Thyroid gland (tissue), 4 donors: ENCODE measurements around the gene GLB1L3. TPM values are rescaled to one million over a fixed set of nuclear protein-coding genes. Genes with fewer than 3 reads are reported as not detected.
A peak's percentile ranks its signal among the peaks of the same experiment; 100 is the strongest.

Experiments
- DNase-seq, 2 donors: peaks; one replicate each; pipeline ENCODE4 v3.0.0-alpha.2; 2019
- H3K27ac ChIP-seq, 3 donors: fragments of 200-600 bp; sonication (generic); 1 replicate in 2 of 3; 2 replicates in 1 of 3; pipeline ENCODE4 v1.5.1; 2016 to 2019; ENCODE audit warnings: mild to moderate bottlenecking in 1 of 3, moderate library complexity in 1 of 3
- H3K27me3 ChIP-seq: fragments of 200-600 bp; sonication (generic); one replicate; pipeline ENCODE4 v1.5.1; 2019
- H3K36me3 ChIP-seq, 2 donors: fragments of 200-600 bp; sonication (generic); one replicate each; pipeline ENCODE4 v1.5.1; 2016 to 2019
- H3K4me1 ChIP-seq, 2 donors: fragments of 200-600 bp; sonication (generic); one replicate each; pipeline ENCODE4 v1.5.1; 2017 to 2019
- H3K4me3 ChIP-seq, 3 donors: fragments of 200-600 bp; sonication (generic); replicated peaks in 1 of 3; 1 replicate in 2 of 3; 2 replicates in 1 of 3; pipeline ENCODE4 v1.5.1; 2016; ENCODE audit warnings: mild to moderate bottlenecking in 1 of 3
- H3K9me3 ChIP-seq: fragments of 200-600 bp; sonication (generic); one replicate; pipeline ENCODE4 v1.5.1; 2017
- POLR2A ChIP-seq, 2 donors: fragments of 450-650 bp; IDR thresholded peaks; one replicate each; pipeline ENCODE4 v1.6.1; 2017; ENCODE audit warnings: antibody characterized with exemption in 2 of 2, mild to moderate bottlenecking in 2 of 2, moderate library complexity in 1 of 2
- WGBS, 2 donors: methylation state at CpG; one replicate each; pipeline ENCODE4 v1.1.5; 2017; 5-methylcytosine and 5-hydroxymethylcytosine counted together
- intact Hi-C: fragments of 100-400 bp; cut with DNase I; formaldehyde crosslinking; loops from one replicate; pipeline ENCODE4 v1.15.1; 2023
- total RNA-seq, 4 donors: library from RNA; depleted of rRNA; stranded (reverse); fragments of >200 nt; gene quantifications; one replicate each; pipeline ENCODE4 v1.2.3, GENCODE V29; 2016
- TF ChIP-seq, protein P1 (sequence below), 6 experiments: fragments of 200-600 bp in 3 of 6; fragments of 450-650 bp in 3 of 6; sonication (generic) in 3 of 6; IDR thresholded peaks; one replicate each; pipeline ENCODE4 v1.5.1; 2016 to 2019; ENCODE audit warnings: antibody characterized with exemption in 6 of 6, mild to moderate bottlenecking in 2 of 6, inconsistent platforms in 1 of 6, moderate library complexity in 1 of 6

The GLB1L3 gene
- total RNA-seq, 4 donors from 2014 or later, result 0.63 to 2.0 (median 0.94) TPM

GRCh38 chr11:134250246-134250645 is 25.9 kb upstream of the GLB1L3 start:
- Histone ChIP-seq H3K4me3 (no peak overlapping the region), H3K27ac (no peak overlapping the region), H3K36me3 (peaks cover 36 to 42% of the 10 kb centered on the region in 2 donors), H3K27me3 (no peaks in the 10 kb centered on the region), H3K9me3 (no peaks in the 10 kb centered on the region), H3K4me1 (peaks cover 12 to 14% of the 10 kb centered on the region in 2 donors)
- DNase-seq, result no peak
- intact Hi-C loops, result loop anchor here (2.0 to 5.0 kb wide), 2 partner anchors 23 to 82 kb away; partner anchors contain the start of gene GLB1L2
- WGBS, 2 donors, result 97 to 98% methylated on average over 3 of the region's 3 CpGs
- TF ChIP-seq, protein P1, sequence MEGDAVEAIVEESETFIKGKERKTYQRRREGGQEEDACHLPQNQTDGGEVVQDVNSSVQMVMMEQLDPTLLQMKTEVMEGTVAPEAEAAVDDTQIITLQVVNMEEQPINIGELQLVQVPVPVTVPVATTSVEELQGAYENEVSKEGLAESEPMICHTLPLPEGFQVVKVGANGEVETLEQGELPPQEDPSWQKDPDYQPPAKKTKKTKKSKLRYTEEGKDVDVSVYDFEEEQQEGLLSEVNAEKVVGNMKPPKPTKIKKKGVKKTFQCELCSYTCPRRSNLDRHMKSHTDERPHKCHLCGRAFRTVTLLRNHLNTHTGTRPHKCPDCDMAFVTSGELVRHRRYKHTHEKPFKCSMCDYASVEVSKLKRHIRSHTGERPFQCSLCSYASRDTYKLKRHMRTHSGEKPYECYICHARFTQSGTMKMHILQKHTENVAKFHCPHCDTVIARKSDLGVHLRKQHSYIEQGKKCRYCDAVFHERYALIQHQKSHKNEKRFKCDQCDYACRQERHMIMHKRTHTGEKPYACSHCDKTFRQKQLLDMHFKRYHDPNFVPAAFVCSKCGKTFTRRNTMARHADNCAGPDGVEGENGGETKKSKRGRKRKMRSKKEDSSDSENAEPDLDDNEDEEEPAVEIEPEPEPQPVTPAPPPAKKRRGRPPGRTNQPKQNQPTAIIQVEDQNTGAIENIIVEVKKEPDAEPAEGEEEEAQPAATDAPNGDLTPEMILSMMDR (IDR thresholded peaks at IDR 0.05), result no peak
- TF ChIP-seq POLR2A (IDR thresholded peaks at IDR 0.05), result no peak

DNA sequence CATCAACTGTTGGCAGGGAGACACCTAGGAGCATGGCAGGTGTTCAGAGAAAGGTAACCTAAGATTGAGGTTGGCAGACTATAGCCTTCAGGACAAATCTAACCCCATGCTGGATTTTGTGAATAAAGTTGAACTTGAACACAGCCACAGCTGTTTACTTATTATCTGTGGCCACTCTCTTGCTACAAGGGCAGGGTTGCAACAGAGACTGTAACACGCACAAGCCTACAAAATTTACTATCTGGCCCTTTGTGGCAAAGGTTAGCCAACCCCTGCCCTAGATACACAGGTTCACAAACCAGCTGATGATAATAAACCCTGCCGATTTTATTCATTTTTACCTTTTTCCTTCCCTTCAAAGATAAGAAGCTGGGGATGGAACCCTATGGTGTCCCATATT is 25.5 kb upstream of the GLB1L3 start:
- intact Hi-C loops, result loop anchor here (2.0 to 5.0 kb wide), 2 partner anchors 24 to 82 kb away; partner anchors contain the start of gene GLB1L2
- WGBS, 2 donors, result 97 to 100% methylated on average over 2 of the region's 2 CpGs
- no peak for TF ChIP-seq POLR2A (IDR thresholded peaks at IDR 0.05)
- TF ChIP-seq, protein P1 (IDR thresholded peaks at IDR 0.05), result no peak
- Histone ChIP-seq H3K27ac (no peak overlapping the region), H3K4me1 (peaks cover 12 to 14% of the 10 kb centered on the region in 2 donors), H3K36me3 (peaks cover 32 to 37% of the 10 kb centered on the region in 2 donors), H3K27me3 (no peaks in the 10 kb centered on the region), H3K4me3 (no peak overlapping the region), H3K9me3 (no peaks in the 10 kb centered on the region)
- DNase-seq, result no peak

DNA sequence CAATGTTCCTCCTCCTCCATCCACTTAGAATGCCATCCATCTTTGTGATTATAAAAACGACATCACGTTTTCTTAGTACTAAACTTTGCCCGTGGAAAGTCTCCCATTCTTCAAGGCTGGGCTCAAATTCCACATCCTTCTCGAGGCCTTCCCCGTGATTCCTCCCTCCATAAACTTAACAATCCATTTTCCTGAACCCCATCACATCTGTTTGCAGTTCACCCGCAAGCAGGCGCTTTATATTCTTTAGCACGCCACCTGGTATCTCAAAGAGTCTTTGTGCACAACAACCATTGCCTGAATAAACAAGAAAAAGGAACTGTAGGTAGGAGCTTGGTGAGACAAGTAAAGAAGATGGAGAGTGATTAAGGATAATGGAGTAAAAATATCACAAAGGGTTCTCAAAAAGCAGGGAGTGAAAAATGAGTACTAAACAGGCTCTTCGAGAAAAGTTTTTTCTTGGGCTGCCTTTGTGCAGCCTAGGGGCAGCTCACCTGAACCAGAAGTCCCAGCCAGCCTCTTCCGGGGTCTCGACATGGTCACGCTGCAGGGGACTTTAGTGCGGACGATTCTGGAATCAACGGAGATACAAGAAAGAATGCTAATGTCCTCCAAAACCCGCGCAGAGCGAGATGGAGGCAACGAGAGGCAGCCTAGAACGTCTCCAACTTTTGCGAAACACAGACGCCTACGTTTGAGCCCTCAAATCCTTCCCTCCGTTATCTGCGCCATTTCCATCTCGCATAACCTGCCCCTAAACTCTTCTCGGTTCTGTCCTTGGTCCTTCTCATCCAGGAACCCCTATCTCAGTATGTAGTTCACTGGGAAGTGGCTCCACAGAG is 23.6 kb upstream of the GLB1L3 start:
- peak; percentile 28 to 43 for DNase-seq
- no peak for TF ChIP-seq POLR2A (IDR thresholded peaks at IDR 0.05)
- TF ChIP-seq, protein P1 (IDR thresholded peaks at IDR 0.05), result no peak

GRCh38 chr11:134253188-134253993 is 22.8 kb upstream of the GLB1L3 start, which contains the start of the genes ACAD8 and THYN1:
ACAD8 (plus strand) TSS chr11:134253568; CDS start chr11:134253601, 33 bp downstream.
THYN1 (minus strand) TSS chr11:134253352; CDS start chr11:134252882, 470 bp downstream.
- TF ChIP-seq POLR2A (IDR thresholded peaks at IDR 0.05), result peak in 1 of 2 donors; percentile 84
- TF ChIP-seq, protein P1 (IDR thresholded peaks at IDR 0.05), result peak in 5 of 6 experiments; percentile 10 to 61 (median 39)
- peak within 1 kb of the TSS; percentile 61 to 96 (median 73) for H3K4me3 ChIP-seq
- H3K27ac ChIP-seq, result peak within 1 kb of the TSS; percentile 20 to 75 (median 73)
- intact Hi-C loops, result loop anchor here (5.0 kb wide), 1 partner anchor 79 kb away; the partner anchor contains the start of gene GLB1L2
- H3K4me1 ChIP-seq, result peaks cover 12 to 36% of the 10 kb centered on the region in 2 donors
- 0 to 4% methylated on average over 13 to 19 of the region's 70 CpGs for WGBS, 2 donors
- peak; percentile 98 for DNase-seq
- H3K27me3 ChIP-seq, result no peaks in the 10 kb centered on the region
- H3K9me3 ChIP-seq, result no peaks in the 10 kb centered on the region
- peaks cover 17 to 18% of the 10 kb centered on the region in 2 donors for H3K36me3 ChIP-seq

More for the DNA sequence above, 23.6 kb upstream of the GLB1L3 start:
- Histone ChIP-seq H3K27ac (peak overlapping the region in 1 of 3 donors; percentile 73), H3K27me3 (no peaks in the 10 kb centered on the region), H3K36me3 (peaks cover 23 to 26% of the 10 kb centered on the region in 2 donors), H3K4me1 (peaks cover 12 to 28% of the 10 kb centered on the region in 2 donors), H3K9me3 (no peaks in the 10 kb centered on the region), H3K4me3 (peak overlapping the region; percentile 61 to 96 (median 73))
- WGBS, 2 donors, result 3 to 4% methylated on average over 27 of the region's 27 CpGs
- intact Hi-C loops, result loop anchor here (5.0 kb wide), 1 partner anchor 80 kb away; the partner anchor contains the start of gene GLB1L2
